Measurements from ENCODE around the gene MUC22.

DNA sequence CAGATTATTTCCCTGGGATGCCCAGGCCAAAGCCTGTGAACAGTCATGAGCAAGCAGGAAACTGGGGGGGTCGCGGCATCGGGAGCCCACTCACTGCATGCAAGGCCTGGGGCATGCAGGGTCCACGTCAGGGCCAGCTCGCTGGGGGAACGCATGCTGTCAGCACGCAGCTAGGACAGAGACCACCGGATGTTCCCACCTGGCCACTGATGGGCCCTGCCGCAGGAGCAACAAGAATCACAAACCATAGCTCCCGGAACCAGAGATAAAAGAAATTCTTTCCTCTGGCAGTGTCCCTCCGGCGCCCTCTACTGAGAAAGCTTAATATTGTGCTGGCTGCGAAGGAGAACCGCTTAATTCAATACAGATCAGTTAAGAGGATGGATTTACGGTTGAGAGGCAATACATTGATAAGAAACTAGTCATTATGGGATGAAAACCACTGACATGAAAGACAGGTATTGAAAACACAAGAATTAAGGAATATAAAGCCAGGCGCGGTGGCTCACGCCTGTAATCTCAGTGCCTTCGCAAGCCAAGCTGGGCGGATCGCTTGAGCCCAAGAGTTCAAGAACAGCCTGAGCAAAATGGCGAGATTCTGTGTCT lies 69.5 kb downstream of the MUC22 start:
- peak; percentile 65 to 82 (median 76) for TF ChIP-seq CTCF (IDR thresholded peaks at IDR 0.05)
- TF ChIP-seq POLR2A (IDR thresholded peaks at IDR 0.05): no peak

Data from body of pancreas (tissue), 4 donors.